Transverse colon (tissue), 4 donors: ENCODE data around the gene CYSRT1. TPM values are rescaled to one million over a fixed set of nuclear protein-coding genes. Genes with fewer than 3 reads are reported as not detected.

Source experiments
- DNase-seq: peaks from one replicate; pipeline ENCODE4 v3.0.0-alpha.2; 2019
- H3K27ac ChIP-seq, 4 donors: fragments of 200-600 bp; sonication (generic); 2 replicates each; pipeline ENCODE4 v1.5.1; 2016 to 2018; ENCODE audit warnings: inconsistent platforms in 4 of 4
- H3K27me3 ChIP-seq: fragments of 200-600 bp; sonication (generic); 2 replicates; pipeline ENCODE4 v1.5.1; 2017; ENCODE audit warnings: inconsistent platforms
- H3K36me3 ChIP-seq, 4 donors: fragments of 200-600 bp; sonication (generic); 2 replicates each; pipeline ENCODE4 v1.5.1; 2017 to 2019; ENCODE audit warnings: inconsistent platforms in 4 of 4
- H3K4me1 ChIP-seq, 4 donors: fragments of 200-600 bp; sonication (generic); 2 replicates each; pipeline ENCODE4 v1.5.1; 2017 to 2020; ENCODE audit warnings: inconsistent platforms in 4 of 4
- H3K4me3 ChIP-seq, 4 donors: fragments of 200-600 bp; sonication (generic); 1 replicate in 1 of 4; 2 replicates in 3 of 4; pipeline versions ENCODE4 v1.5.1 to v1.6.1; 2017 to 2019; ENCODE audit warnings: inconsistent platforms in 4 of 4
- H3K9me3 ChIP-seq, 2 donors: fragments of 200-600 bp; sonication (generic); 2 replicates each; pipeline ENCODE4 v1.5.1; 2017 to 2019; ENCODE audit warnings: inconsistent platforms in 2 of 2
- EP300 ChIP-seq: sonication (generic); formaldehyde crosslinking; IDR thresholded peaks from one replicate; pipeline ENCODE4 v1.6.1; 2017; ENCODE audit warnings: antibody characterized with exemption, low read depth
- POLR2A ChIP-seq: fragments of 450-650 bp; IDR thresholded peaks from one replicate; pipeline ENCODE4 v1.6.1; 2016; ENCODE audit warnings: antibody characterized with exemption, mild to moderate bottlenecking, moderate library complexity
- POLR2AphosphoS5 ChIP-seq, 3 donors: sonication (generic); formaldehyde crosslinking; IDR thresholded peaks; one replicate each; pipeline ENCODE4 v1.6.1; 2016; ENCODE audit warnings: antibody characterized with exemption in 3 of 3
- WGBS, 2 donors: methylation state at CpG; one replicate each; pipeline ENCODE4 v1.1.5; 2018; ENCODE audit warnings: low coverage in 1 of 2; 5-methylcytosine and 5-hydroxymethylcytosine counted together
- in situ Hi-C, 4 donors: fragments of 200-750 bp; cut with MboI; loops; one replicate each; pipeline versions ENCODE4 v1.15.0 to v1.15.1; 2017; ENCODE audit warnings: low sequenced_read_pairs in 3 of 4, low pct_ligation_motif_present in 1 of 4, low pct_unique_long_range_greater_than_20kb in 1 of 4
- intact Hi-C: fragments of 100-400 bp; cut with DNase I; formaldehyde crosslinking; loops from one replicate; pipeline ENCODE4 v1.15.1; 2023; ENCODE audit warnings: low total_unique reads
- total RNA-seq, 4 donors: library from RNA; depleted of rRNA; stranded (reverse); fragments of >200 nt; gene quantifications; one replicate each; pipeline ENCODE4 v1.1.0, GENCODE V29; 2016
- TF ChIP-seq, protein P1 (sequence below), 5 experiments: fragments of 200-600 bp in 3 of 5; fragments of 450-650 bp in 2 of 5; sonication (generic) in 3 of 5; IDR thresholded peaks; 1 replicate in 2 of 5; 2 replicates in 3 of 5; pipeline ENCODE4 v1.5.1; 2016 to 2017; ENCODE audit warnings: antibody characterized with exemption in 5 of 5, inconsistent platforms in 3 of 5, mild to moderate bottlenecking in 2 of 5, moderate library complexity in 1 of 5

The CYSRT1 gene
- total RNA-seq, 4 donors from 2014 or later: not detected

DNA sequence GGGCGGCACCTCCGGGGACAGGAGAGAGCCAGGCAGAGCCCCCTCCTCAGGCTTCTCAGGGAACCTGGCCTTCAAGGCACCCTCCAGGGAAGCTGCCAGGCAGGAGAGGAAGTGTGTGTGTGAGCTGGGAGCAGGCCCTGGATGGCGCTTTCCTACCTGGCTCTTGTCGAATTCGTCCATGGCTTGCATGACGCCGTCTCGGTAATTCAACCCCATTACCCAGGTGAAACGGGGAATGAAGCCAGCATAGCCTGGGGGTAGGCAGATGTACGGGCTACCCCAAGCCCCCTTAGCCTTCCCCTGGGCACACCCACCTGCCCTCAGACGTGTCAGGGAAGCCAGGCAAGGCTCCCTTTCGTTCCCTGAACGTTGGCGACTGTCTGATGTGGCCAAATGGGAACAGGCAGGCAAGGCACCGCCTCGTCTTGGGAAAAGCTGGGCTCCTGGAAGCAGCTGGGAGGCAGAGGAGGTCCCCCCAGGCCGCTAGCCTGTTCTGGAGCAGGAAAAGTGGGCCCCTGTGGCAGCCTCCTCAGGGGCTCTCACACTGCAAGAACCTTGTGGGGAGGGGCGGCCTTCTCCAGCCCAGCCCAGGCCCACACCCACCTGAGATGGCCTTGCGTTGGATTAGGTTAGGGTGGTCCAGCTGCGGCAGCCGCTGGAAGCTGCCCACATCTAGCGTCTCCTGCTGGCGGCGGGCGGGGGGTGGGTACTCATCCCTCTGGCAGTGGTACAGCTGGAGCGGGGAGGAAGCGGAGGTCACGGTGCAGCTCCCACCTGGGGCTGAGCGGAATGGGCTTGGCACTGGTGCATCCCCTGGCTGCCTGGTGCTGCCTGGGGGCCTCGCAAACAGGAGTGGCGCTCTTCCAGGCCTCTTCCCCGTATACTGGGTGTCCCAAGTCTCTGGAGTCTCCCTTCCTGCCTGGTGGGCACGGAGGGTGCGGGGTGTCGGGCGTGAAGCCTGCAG lies 19.8 kb downstream of the CYSRT1 start:
- H3K4me3 ChIP-seq: no peak overlapping the region
- 71 to 80% methylated on average over 5 to 33 of the region's 36 CpGs for WGBS, 2 donors
- no peak overlapping the region for H3K27ac ChIP-seq
- H3K4me1 ChIP-seq: peaks cover 12 to 26% (median 17%) of the 10 kb centered on the region in 4 donors
- intact Hi-C loops (no loop called here), in situ Hi-C loops (no loop called here)
- DNase-seq: no peak
- H3K36me3 ChIP-seq: peaks cover 0 to 5% (median 0%) of the 10 kb centered on the region in 4 donors
- H3K9me3 ChIP-seq: no peaks in the 10 kb centered on the region
- no peaks in the 10 kb centered on the region for H3K27me3 ChIP-seq
- TF ChIP-seq EP300 (no peak), POLR2AphosphoS5 (IDR thresholded peaks at IDR 0.05) (peak in 1 of 3 donors; percentile 53)

DNA sequence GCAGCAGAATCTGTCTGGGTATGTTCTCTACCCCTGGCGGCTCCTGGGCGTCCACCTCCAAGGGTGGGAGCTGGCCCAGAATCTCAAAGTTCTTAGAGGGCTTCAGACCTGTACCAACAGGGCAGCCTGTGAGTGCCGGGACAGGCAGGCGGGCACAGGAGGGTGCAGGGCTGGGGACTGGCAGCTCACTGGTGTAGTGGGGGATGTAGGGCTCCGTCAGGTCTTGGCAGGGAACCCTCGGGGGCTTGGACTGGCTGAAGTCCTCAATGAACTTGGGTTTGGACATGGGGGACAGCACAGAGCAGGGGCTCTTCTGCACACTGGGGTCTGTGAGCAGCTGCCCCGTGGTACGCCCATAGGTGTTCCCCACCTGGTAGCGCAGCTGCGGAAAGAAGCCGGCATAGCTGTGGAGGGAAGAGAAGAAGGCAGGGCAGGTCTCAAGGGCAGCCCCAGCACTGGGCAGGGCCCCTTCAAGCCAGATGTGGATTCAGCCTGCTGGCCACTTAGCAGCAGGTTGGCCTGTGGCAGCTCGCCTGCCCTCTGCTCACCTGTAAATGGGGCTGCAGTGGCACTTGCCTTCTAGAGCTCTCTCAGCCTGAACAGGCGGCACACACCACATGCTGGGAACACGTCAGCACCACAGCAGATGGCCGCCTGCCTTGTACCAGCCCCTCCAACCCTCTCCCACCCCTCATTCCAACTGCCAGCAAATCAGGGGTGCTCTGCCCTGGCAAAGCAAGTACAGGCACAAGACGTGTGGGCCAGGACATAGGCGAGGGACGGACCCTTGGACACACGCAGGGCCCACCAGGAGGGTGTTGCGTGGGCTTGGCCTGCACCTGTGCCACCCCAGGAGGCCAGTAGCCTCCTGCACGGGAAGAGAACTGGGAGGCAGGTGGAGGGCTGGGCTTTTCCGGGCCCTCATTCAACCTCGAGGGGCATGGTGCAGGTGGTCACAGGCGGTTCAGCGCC lies 20.8 kb downstream of the CYSRT1 start:
- Histone ChIP-seq H3K36me3 (peaks cover 0 to 5% (median 0%) of the 10 kb centered on the region in 4 donors), H3K4me3 (no peak overlapping the region), H3K9me3 (no peaks in the 10 kb centered on the region), H3K27me3 (no peaks in the 10 kb centered on the region), H3K27ac (no peak overlapping the region), H3K4me1 (peaks cover 11 to 22% (median 16%) of the 10 kb centered on the region in 4 donors)
- WGBS, 2 donors: 94% methylated on average over 25 of the region's 25 CpGs; no CpG with 5 or more reads in 1 of the 2 donors
- intact Hi-C loops: no loop called here
- TF ChIP-seq POLR2AphosphoS5 (IDR thresholded peaks at IDR 0.05): no peak
- TF ChIP-seq, protein P1, sequence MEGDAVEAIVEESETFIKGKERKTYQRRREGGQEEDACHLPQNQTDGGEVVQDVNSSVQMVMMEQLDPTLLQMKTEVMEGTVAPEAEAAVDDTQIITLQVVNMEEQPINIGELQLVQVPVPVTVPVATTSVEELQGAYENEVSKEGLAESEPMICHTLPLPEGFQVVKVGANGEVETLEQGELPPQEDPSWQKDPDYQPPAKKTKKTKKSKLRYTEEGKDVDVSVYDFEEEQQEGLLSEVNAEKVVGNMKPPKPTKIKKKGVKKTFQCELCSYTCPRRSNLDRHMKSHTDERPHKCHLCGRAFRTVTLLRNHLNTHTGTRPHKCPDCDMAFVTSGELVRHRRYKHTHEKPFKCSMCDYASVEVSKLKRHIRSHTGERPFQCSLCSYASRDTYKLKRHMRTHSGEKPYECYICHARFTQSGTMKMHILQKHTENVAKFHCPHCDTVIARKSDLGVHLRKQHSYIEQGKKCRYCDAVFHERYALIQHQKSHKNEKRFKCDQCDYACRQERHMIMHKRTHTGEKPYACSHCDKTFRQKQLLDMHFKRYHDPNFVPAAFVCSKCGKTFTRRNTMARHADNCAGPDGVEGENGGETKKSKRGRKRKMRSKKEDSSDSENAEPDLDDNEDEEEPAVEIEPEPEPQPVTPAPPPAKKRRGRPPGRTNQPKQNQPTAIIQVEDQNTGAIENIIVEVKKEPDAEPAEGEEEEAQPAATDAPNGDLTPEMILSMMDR (IDR thresholded peaks at IDR 0.05): no peak
- no peak for TF ChIP-seq EP300
- no peak for TF ChIP-seq POLR2A
- in situ Hi-C loops: no loop called here
- no peak for DNase-seq

DNA sequence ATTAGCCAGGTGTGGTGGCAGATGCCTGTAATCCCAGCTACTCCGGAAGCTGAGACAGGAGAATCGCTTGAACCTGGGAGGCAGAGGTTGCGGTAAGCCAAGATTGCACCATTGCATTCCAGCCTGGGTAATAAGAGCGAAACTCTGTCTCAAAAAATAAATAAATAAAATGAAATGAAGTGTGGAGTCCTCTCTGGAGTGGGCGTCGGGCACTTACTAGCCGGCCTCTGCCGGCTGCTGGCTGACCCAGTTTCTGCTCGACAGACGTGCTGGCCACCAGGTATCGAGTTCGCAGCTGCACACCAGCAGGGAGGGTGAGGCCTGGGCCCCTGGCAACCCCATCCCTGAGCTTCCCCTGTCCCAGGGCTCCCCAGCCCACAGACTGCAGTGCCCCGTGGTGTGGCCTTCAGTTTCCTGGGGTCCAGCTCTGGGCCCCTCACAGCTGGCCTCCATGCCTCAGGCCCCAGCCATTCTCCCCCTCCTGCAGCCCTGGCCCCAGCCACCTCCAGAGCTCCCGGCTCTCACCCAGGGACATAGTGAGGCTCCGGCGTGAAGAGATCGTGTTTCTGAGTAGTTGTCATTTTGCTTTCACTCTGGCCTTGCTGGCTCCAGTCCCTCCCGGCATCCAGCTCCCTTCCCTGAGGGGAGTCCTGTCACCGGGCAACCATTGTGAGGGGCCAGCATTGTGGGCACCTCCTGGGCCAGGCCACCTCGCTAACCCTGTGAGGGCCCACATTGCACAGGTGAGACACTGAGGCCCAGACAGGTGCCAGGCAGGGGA lies 22.4 kb downstream of the CYSRT1 start:
- intact Hi-C loops: no loop called here
- Histone ChIP-seq H3K36me3 (peaks cover 0 to 5% (median 0%) of the 10 kb centered on the region in 4 donors), H3K9me3 (no peaks in the 10 kb centered on the region), H3K27ac (no peak overlapping the region), H3K27me3 (no peaks in the 10 kb centered on the region), H3K4me1 (peaks cover 7 to 15% (median 12%) of the 10 kb centered on the region in 4 donors), H3K4me3 (no peak overlapping the region)
- DNase-seq: no peak
- TF ChIP-seq EP300 (no peak), POLR2AphosphoS5 (IDR thresholded peaks at IDR 0.05) (no peak), POLR2A (no peak)
- TF ChIP-seq, protein P1 (IDR thresholded peaks at IDR 0.05): no peak
- WGBS, 2 donors: 76 to 80% methylated on average over 2 to 20 of the region's 20 CpGs
- in situ Hi-C loops: no loop called here

DNA sequence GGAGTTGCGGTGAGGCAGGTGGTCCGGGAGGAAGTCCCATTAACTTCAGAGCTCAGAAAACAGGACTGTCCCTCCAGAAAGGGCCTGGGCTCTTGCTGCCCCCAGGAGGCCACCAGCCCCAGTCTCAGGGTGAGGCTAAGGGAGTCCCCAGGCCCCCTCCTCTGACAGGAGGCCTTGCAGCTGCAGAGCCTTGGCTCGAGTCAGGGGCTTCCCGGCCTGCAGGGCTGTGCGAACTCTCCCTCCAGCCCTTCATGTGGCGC lies 22.9 kb downstream of the CYSRT1 start:
- no peaks in the 10 kb centered on the region for H3K9me3 ChIP-seq
- H3K27ac ChIP-seq: no peak overlapping the region
- H3K36me3 ChIP-seq: peaks cover 0 to 2% (median 0%) of the 10 kb centered on the region in 4 donors
- DNase-seq: no peak
- H3K4me3 ChIP-seq: no peak overlapping the region
- 96% methylated on average over 6 of the region's 6 CpGs; no CpG with 5 or more reads in 1 of the 2 donors for WGBS, 2 donors
- TF ChIP-seq POLR2A (no peak), POLR2AphosphoS5 (IDR thresholded peaks at IDR 0.05) (no peak), EP300 (no peak)
- TF ChIP-seq, protein P1 (IDR thresholded peaks at IDR 0.05): no peak
- H3K4me1 ChIP-seq: peaks cover 2 to 14% (median 7%) of the 10 kb centered on the region in 4 donors
- no peaks in the 10 kb centered on the region for H3K27me3 ChIP-seq
- intact Hi-C loops: no loop called here
- in situ Hi-C loops: no loop called here
